Measurements from ENCODE around the gene ST6GALNAC6.
"Not testable (repeated sequence)": the region's sequence is repeated elsewhere in the genome, so short reads cannot be mapped to it uniquely, and the experiment has no call there.

The ST6GALNAC6 gene

DNA sequence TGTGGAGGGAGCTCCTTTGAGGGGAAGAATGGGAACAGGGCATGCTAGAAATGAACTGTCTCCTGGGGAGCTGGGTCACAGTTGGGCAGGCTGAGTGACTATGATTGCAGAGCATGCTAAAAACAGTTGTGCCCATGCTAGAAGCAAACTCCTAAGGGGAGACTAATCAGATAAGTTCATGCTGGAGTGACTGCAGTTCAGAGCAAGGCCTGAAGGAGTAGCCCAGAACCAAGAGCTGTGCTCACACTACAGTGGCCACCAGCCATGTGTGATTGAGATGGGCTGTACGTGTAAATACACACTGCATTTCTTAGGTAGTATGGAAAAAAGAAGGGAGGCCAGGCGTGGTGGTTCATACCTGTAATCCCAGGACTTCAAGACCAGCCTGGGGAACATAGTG, 11.6 kb downstream of the ST6GALNAC6 start:
- peak; percentile 27 for DNase-seq

DNA sequence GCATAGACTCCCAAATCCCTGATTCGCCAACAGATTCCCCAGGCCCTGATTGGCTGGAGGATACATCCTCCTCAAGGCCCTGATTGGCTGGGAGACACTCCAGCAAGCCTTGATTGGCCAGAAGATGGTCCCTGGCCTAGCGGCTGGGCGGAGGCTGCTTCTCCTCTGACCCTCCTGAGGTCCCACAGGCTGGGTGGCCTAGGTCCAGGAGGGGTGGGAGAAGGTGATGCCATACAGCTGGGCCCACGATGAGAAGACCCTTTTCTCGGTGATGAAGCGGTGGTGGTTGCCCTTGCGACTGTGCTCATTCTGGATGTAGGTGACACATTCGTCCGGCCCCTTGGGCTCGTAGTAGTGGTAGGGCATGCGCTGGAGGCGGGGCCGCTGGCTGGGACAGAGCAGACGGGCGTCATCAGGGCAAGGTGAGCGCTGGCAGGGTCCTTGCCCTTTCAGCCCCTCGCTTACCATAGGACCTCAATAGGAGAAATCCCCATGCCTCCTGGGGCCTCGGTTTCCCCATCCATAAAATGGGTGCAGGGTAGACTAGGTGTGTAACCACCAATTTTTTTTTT, 12.9 kb downstream of the ST6GALNAC6 start:
- no peak for DNase-seq

DNA sequence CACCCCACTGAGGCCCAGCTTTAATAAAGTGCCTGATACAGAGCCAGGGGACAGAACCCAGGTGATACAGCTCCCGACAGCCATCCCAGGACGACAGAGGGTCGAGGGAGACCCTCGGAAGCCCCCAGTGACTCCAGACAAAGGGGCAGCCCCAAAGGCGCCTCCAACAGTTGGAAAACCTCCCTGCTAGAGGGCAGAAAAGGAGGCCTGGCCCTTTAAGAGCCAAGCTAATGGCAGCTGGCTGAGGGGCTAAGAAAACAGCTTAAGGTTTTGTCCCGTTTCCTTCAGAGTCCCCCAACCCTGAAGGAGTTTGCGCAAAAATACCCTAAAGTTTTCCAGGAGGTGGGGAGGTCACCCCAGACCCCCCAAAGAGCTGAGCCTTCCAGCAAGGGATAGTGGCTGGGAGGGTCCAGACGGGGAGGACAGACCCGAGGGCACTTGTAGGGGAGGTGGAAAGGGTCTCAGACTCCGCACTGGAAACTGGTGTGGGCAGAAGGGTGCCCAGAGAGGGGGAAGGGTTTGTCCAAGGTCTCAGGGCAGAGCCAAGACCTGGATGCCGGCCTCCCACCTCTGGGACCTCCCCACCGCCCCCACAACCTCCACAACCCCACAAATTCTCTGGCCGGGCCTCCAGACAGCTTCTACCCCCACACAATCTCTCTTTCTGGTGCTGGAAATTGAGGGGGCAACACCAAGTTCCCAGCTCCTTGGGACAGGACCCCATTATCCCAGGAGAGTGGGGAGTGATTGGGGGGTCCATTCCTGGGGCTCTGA, 13.7 kb downstream of the ST6GALNAC6 start:
- no peak for DNase-seq

DNA sequence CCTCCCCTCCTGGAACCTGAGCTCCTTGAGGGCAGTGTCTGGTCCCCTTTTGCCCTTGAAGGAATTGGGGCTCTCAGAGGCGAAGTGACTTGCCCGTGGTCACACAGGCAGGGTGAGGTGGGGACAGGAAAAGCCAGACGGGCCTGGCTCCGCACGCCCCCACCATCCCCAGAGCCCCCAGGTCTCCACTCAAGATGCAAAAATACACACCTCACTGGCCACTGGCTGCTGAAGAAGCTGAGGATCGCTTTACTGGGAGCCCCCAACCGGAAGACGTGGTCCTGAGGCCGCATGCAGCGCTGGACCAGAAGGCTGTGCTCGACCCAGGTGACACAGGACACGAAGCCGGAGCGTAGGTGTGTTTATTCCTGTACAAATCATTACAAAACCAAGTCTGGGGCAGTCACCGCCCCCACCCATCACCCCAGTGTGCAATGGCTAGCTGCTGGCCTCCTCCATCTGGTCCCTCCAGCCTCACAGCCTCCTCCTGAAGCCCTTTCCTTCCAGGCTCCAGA, 14.4 kb downstream of the ST6GALNAC6 start:
- DNase-seq, result no peak

DNA sequence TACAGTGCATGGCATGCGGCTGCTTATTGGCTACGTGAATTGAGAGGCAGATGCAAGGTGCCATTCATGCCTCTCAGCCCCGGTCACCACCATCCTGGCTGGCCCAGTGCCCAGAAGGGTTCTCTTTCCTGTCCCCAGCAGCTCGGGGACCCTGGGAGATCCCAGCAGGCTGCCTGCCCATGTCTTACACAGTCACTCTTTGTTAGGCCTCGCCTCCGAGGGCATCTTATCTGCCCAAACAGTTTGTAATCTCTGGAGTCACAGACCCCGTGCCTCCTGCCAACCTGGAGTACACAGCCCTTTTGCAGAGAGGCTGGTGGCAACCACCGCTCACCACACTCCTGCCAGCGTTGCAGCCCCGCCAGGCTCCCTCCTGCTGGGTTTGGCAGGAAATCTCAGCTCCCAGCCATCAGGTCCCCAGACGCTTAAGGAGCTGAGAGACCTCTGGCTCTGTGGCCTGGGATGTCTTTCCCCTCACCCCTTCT, 14.9 kb downstream of the ST6GALNAC6 start:
- no peak for DNase-seq

DNA sequence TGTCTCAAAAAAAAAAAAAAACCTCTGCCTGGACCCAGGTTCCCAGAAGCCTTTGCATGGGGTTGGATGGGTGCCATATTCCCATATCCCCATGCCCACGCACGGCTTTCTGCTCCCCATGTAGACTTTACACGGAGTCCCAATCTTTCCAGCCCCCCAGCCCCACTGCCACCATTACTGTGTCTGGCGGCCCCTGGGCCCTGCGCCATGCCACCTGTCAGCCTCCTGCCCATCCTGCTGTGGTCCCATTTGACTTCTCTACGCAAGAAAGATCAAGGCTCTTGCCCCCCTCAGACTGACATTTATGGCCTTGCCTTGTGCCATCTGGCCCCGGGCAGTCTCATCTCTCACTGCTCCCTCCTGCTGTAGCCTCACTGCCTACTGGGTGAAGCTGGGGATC, 15.4 kb downstream of the ST6GALNAC6 start:
- DNase-seq, result no peak

DNA sequence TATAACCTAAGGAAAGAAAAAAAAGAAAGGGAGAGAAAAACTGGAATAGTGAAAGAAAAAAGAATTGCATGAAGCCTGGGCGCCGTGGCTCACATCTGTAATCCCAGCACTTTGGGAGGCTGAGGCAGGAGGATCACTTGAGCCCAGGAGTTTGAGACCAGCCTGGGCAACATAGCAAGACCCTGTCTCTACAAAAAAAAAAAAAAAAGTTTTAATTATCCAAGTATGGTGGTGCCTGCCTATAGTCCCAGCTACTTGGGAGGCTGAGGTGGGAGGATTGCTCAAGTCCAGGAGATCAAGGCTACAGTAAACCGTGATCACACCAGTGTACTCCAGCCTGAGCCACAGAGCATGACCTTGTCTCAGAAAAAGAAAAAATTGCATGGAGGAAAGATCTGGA, 17.7 kb downstream of the ST6GALNAC6 start:
- not testable (repeated sequence) for DNase-seq

DNA sequence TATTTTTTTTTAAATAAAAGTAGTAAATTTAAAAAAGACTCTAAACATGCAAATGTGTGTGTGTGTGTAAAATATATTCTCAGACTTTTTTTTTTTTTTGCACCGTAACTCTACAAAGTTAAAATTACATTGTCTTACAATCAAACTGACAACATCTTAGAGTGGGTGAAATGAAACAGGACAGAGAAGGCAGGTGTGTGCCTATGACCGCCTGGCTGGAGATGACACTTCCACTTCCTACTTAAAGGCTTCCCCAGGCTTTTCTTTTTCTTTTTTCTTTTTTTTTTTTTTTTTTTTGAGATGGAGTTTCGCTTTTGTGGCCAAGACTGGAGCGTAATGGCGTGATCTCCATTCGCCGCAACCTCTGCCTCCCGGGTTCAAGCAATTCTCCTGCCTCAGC, 19.3 kb downstream of the ST6GALNAC6 start:
- DNase-seq, result peak; percentile 24

DNA sequence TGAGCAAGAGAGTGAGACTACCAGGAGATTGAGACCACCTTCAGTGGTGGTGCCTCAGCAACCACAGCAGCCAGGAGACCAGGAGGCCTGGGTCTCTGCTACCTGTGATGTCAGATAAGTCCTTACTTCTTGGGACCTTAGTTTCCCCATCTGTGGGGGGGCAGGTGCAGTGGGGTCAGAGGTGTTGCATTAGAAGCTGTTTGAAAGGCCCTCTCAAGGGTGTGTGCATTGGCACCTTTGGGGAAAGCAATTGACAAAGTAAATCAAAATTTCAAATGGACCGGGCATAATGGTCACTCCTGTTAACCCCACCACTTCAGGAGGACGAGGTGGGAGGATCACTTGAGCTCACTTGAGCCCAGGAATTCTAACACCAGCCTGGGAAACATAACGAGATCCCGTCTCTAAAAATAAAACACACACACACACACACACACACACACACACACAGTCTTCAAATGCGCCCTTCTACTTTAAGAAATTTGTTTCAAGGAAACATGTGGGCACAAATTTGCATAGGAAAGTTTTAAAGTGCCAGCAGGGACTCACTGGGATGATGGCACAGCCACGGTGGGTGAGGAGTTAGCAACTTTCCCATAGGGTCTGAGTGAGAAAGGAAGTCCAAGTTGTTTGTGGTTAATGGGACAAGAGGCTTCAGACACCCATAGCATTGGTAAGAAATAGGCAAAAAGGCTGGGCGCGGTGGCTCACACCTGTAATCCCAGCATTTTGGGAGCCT, 20.6 kb downstream of the ST6GALNAC6 start:
- peak; percentile 6 for DNase-seq

DNA sequence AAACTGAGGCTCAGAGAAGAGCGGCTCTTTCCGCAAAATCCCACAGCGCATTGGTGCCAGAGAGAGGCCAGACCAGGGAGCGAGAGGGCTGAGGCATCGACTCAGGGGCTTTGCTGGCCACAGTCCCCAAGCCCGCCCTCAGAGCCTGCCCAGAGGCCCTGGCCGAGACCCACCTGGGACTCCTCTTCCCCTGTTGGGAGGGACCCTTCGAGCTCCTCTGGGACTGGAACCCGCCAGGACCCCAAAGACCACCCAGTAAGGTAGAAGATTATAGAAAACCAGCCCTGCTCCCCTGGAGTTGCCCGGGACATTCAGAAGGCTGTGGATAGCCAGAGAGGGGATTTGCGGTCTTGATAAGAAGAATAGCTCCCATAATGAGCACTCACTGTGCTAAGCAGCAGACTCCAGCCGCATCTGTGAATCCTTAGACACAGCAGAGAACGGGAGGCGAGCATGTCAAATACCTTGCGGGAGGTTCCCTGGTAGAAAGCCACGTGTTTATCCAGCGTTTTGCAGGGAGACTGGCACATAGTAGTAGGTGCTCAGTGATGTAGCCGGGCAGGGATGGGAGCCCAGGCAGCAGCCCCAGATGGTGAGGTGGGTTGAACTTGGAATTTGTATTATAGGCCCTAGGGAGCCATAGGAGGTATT, 21.3 kb downstream of the ST6GALNAC6 start:
- DNase-seq, result no peak

DNA sequence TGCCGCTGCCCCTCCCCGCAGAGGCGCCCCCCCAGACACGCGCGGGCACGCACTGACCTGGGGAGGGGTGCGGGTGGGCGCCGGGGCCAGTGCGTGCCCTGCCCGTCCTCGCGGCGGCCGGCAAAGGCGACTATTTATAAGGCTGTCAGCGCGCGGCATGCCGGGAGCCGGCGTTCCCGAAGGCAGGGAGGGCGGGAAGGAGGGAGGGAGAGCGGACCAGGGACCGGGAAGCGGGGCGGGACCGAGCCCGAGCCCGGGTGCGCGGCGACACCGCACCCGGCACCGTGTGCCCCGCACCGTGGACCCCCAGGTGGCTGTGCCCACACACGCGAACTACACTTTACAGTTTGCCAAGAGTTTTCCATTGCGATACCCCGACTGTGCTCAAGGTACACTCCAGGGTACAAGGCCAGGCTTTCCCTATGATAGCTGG, 21.8 kb downstream of the ST6GALNAC6 start, which contains the start of gene AK1:
AK1 (minus strand) TSS at position 110 of the 433 bp plus-strand sequence. CDS start 3,058 bp downstream, outside the sequence.
- no peak for DNase-seq

DNA sequence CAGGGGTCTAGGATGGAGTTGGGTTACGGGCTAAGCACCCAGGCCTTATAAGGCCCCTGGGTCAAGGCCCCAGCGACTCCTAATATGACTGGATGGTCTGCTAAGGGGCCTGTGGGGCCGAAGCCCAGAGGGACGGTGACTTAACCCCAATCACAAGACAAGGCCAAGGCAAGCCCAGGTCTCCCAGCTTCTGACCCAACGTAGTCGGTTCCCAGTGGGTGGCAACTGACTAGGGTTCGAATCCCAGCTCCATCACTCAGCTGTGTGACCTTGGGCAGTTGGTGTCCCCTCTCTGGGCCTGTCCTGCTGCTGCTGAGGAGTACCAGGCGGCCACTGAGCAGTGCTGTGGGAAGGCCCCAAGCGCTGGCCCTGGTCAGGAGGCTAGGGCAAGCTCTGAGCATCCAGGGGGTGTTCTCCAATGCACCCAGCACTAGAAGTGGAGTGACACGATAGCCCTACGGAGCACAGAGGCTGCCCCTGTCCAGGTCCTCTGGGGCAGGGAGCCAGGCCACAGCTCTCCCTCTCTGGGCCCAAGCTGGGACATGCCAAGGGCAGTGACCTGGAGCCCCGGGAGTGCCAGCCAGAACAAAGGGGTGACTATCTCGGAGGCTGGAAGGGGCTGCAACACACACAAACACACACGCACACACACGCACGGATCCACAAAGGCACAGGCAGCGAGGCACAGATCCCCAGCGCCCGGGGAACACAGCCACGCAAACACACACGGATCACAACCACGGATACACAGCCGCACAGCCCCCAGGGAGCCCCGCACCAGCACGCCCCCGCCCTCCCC, 22.4 kb downstream of the ST6GALNAC6 start:
- no peak for DNase-seq

DNA sequence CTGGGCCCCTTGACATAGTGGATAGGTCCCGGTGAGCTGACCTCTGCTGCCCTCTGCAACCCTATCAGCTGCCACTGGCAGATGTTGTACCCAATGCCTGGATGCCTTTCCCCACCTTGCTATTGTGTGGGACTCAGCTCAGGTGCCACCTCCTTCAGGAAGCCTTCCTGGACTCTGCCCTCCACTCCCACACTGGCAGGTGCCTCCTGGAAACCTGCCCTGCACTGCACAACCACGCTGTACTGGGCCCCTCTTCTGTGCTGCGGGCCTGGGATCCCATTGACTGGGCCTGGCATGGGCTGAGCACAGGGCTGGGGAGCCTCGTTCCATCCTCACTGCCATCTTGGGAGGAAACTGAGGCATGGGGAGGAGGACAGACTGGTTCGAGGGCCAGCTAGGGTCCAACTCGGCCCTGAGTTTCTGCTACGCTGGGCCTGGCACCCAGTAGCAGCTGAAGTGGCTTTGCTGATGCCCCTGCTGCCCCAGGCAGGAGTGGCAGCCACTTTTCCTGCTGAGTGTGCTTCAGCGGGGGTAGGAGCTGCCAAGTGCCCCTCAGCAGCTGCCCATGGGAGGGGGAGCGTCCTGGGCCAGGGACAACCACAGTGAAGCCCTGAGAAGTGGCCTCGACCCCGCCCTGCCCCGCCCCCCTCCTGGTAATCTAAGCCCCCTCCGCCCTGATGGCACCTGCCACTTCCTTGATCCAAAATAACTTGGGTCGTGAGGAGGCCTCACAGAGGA, 23.2 kb downstream of the ST6GALNAC6 start:
- DNase-seq, result no peak

DNA sequence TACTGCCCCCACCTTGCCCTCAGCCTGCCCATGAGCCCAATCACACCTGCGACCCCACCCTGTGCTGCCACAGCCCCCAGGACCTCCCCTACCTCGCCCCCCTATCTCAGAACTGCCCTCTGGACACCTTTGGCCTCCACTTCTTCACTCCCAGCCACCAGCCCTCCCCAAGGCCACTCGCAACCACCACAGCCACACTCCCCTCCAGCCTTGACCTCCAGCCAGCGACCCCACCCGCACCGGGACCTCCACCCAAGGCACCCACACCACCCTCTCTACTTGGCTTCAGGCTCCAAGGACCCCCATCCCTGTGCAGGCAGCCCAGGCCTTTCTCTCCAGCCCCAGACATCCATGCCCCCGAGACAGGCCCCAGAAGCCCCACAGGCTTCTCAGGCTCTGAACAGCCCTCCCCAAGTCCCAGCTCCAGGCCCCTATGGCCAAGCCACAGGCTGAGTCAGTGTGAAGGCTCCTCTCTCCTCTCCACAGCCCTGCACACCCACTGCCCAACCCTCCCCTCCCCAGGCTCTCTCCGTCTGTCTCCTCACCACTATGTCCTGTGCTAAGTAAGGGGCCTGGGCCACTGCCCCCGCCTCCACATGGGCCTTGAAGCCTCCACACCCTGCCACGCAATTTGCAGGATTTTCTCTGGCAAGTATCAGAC, 24.0 kb downstream of the ST6GALNAC6 start:
- DNase-seq, result no peak

DNA sequence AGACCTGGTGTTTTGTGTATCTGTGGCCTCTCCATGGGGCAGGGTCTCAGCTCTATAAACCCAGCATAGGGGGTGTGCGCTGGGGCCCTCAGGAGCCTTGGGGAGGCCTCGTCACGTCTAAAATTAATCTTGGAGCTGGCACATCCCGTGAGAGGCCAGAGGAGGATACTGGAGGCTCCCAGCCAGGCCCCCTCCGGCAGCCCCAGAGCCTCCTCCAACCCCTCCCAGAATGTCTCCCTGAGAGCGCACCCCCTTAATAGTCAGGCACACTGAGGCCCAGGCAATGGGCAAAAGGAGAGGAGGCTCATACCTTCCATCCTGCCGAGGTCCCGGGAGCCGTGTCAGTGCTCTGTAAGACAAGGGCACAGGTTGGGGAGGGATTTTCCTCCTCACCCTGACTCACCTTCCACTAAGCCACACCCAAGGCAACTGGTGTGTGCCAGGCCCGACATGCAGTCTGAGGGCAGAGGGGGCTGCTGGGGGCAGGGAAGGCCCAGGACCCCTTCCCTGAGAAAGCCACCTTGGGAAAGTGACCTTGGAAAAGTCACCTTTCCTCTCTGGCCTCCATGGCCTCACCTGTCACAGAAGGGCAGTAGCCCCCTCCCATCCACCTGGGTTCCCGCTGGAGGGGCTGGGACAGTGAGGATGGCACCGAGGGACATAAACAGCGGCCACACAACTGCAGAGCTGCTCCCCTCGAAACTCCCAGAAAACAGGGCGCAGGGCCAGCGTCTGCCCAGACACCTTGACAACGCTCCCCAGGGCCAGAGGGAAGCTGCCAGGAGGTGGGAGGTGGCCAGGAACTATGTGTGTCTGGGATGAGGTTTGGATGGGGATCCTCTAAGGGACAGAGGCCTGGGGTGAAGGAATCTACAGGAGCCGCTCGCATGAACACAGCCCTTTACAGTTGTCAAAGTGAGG, 24.8 kb downstream of the ST6GALNAC6 start:
- DNase-seq, result no peak

DNA sequence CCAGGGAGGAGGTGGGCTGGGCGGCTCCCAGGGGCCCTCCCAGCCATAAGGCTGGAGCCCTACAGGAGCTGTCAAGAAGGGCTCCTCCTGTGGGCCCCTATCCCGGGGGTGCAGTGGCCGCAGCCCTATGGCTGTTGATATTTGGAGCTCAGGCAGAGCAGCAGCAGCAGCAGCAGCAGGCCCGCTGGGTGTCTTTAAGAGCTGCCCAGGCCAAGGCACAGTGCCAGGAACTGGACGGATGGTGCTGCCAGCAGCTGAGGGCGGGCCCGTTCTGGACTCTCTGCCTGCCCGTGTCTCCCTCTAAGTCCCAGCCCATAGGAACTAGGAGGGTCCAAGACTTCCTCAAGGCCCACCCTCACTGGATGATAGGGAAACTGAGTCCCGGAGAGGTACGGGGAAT, 25.5 kb downstream of the ST6GALNAC6 start:
- DNase-seq, result no peak

DNA sequence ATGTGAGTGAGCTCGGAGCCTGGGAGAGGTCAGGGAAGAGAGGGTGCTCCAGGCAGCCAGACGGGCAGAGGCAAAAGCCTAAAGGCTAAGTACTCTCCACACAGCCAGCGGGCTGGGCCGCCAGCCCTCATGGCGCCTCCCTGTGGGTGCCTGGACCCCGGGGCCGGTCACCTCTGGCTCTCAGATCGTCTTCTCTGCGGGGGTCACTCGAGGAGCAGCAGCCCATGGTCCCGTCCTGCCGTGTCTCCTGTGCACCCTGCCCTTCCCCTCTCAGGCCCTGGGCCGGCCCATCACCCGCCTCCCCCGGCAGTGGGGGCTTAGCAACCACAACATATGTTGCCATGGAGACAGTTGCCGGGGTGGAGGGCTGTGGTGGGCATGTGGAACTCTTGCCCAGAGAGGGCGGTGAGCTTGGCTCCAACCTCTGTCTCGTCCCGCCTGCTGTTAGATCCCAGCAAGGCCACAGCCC, 26.1 kb downstream of the ST6GALNAC6 start:
- DNase-seq, result no peak

DNA sequence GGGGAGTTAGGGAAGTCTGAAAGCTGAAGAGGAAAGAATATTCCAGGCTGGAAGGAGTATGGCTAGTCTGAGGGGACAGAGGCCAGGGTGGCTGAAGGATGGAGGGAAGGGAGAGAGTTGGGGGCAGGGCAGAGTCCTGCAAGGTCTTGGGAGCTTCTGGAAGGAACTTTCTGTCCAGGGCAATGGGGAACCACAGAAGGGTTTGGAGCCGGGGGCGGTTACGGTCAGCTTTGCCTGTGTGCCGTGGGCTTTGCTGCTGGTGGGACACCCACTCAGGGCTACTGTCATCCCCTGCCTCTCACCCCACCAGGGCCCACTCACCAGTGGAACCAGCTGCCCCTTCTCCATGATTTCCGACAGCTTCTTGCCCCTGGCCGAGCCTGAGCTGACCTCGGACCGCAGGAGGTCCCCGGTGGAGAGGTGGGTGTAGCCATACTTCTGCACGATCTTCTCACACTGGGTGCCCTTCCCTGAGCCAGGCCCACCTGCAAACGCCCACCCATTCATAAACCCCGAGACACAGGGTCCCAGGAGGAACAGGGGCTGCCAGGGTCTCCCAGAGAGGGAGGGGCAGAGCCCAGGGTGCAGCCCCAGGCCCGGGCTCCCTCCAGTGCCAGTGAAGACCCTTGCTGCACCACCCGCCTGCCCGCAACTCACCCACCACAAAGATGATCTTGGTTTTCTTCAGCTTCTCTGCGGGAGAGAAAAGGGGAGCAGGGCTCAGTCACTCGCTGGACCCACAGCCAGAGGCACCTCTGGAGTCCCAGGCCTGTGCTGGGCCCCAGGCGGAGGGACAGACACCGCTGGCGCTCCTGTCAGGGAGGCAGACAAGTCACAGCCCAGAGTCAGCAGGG, 26.8 kb downstream of the ST6GALNAC6 start:
- DNase-seq, result no peak

All from MV-4-11 (cell line).